ENCODE measurements around the gene TMEM212. TPM values are rescaled to one million over a fixed set of nuclear protein-coding genes. Genes with fewer than 3 reads are reported as not detected.

The TMEM212 gene
- total and polyA plus RNA-seq, 2 of the 13 experiments (the other 11 are each of a cell fraction or from before 2014, with no cell fraction given): not detected

GRCh38 chr3:171809861-171810628 lies 33.1 kb upstream of the TMEM212 start, which contains the start of gene PLD1 (continued):
- no peak for TF ChIP-seq LRRFIP1 (CRISPR knock-in tag; conservative IDR thresholded peaks at IDR 0.05)
- no peak for TF ChIP-seq BCLAF1 (IDR thresholded peaks at IDR 0.05)
- peak; percentile 72; the same call in 1 of the 2 replicates for TF ChIP-seq FOXP4 (CRISPR knock-in tag; IDR thresholded peaks at IDR 0.05)
- TF ChIP-seq ATF7 (IDR thresholded peaks at IDR 0.05): no peak
- TF ChIP-seq ATF7 (CRISPR knock-in tag; IDR thresholded peaks at IDR 0.05): peak; percentile 19; the same call in 1 of the 2 replicates
- no peak for TF ChIP-seq E2F2 (CRISPR knock-in tag; IDR thresholded peaks at IDR 0.05; ENCODE audit: borderline replicate concordance)
- TF ChIP-seq DNMT1 (CRISPR knock-in tag; IDR thresholded peaks at IDR 0.05): no peak
- no peak for TF ChIP-seq SMC3 (IDR thresholded peaks at IDR 0.05; ENCODE audit: low read length)
- no peak; the same call in 1 of the 2 replicates for TF ChIP-seq KDM1A (CRISPR knock-in tag; IDR thresholded peaks at IDR 0.05)
- peak; percentile 61; the same call in 1 of the 2 replicates for TF ChIP-seq PAF1 (CRISPR knock-in tag; IDR thresholded peaks at IDR 0.05)
- TF ChIP-seq KDM6A (CRISPR knock-in tag; IDR thresholded peaks at IDR 0.05; ENCODE audit: low read depth): no peak
- peak; percentile 91 for TF ChIP-seq ZNF446 (CRISPR knock-in tag; IDR thresholded peaks at IDR 0.05)
- TF ChIP-seq ZKSCAN5 (CRISPR knock-in tag; IDR thresholded peaks at IDR 0.05): peak; percentile 54; the same call in 1 of the 2 replicates
- TF ChIP-seq CEBPB (IDR thresholded peaks at IDR 0.05; ENCODE audit: borderline replicate concordance, low read depth, low read length): no peak
- TF ChIP-seq THYN1 (CRISPR knock-in tag; IDR thresholded peaks at IDR 0.05; ENCODE audit: borderline replicate concordance, low read depth): no peak
- TF ChIP-seq ZBTB7A (CRISPR knock-in tag; IDR thresholded peaks at IDR 0.05): peak; percentile 79
- TF ChIP-seq SUZ12 (IDR thresholded peaks at IDR 0.05; ENCODE audit: low read depth, low read length): no peak
- TF ChIP-seq TCF7L2 (IDR thresholded peaks at IDR 0.05; ENCODE audit: low read depth, low read length): no peak
- no peak for TF ChIP-seq JARID2 (CRISPR knock-in tag; IDR thresholded peaks at IDR 0.05; ENCODE audit: insufficient replicate concordance)
- no peak for TF ChIP-seq SETDB1 (CRISPR knock-in tag; IDR thresholded peaks at IDR 0.05; ENCODE audit: borderline replicate concordance)
- TF ChIP-seq ZFP37 (CRISPR knock-in tag; IDR thresholded peaks at IDR 0.05; ENCODE audit: borderline replicate concordance): peak; percentile 59; the same call in 1 of the 2 replicates
- no peak; the same call in 1 of the 2 replicates for TF ChIP-seq SALL2 (CRISPR knock-in tag; IDR thresholded peaks at IDR 0.05)

All from HepG2 (cell line).